HG03280 (cell line): ENCODE data around the gene CCDC13.

ENCODE experiments used
- ATAC-seq: cut with Tn5 transposase; IDR thresholded peaks from one replicate; pipeline ENCODE4 v1.9.1; 2021; ENCODE audit warnings: mild to moderate bottlenecking, moderate library complexity; ENCODE audit not compliant: unreplicated experiment

The CCDC13 gene

DNA sequence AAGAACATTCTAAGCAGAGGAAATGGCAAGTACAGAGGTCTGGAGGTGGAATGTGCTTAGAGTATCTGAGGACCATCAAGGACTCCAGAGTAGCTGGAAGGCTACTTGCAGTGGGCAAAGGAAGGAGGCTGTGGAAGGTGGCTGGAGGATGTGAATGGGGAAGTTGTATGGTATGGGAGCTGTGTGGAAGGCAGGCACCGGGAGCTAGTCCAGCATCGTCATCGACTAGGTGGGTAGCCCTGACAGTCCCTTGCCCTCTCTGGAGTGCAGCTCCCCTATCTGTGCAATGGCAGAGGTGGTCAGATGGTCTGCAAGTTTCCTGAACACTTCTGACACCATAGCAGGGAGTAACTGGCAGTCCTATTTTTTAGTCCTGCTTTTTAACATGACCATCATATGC is 19.3 kb downstream of the CCDC13 start:
- no peak for ATAC-seq

DNA sequence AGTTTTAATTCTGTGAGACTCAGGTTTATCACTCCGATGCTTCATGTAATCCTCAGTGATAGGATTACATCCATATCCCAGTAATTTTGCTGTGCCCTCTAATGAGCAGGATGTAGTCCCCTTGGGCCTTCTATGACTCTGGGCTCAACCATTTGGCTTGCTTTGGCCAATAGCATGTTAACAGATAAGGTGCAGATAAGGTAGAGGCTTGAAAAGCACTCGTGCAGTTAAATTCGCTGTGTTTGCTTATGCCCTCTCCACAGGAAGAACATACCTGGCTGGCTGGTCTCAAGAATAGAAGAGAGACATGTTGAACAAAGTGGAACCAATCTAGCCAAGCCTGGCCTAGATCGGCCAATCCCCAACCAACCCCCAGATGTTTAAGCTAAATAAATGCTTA is 20.1 kb downstream of the CCDC13 start:
- ATAC-seq: no peak

DNA sequence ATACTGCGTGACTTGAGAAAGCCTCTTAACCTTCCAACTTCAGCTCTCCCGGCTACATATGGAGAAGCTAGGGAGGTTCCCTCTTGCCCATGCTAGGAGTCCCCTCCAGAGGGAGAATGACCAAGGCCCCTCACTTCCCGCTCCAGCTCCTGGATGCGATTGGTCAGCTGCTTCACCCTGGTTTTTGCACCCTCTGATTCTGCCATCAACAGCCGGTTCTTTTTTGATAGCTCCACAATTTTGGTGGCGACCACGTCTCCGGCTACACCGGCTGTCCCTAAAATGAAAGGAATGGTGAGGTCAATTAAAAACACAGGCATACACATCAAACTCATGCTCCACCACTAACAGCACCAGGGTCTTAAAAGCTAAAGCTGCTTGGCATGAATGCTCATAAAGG is 20.6 kb downstream of the CCDC13 start:
- no peak for ATAC-seq

DNA sequence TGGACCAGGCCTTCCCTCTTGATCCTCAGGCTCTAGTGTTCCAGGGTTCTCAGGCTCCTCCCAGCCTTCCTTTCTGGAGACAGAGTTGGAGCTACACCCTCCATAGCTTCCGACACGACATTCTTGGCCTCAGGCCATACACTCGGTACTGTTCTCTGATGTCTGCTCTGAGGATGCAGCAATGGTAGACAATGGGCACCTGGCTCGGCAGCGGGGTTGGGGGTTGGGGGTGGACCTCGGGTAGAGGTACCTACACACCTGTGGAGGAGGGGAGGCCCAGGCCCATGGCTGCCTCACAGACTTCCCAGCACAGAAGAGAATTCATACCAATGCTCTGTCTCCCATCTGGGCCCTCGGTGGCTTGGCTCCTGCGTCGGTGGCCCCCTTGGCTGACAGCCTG is 21.4 kb downstream of the CCDC13 start:
- ATAC-seq: no peak

DNA sequence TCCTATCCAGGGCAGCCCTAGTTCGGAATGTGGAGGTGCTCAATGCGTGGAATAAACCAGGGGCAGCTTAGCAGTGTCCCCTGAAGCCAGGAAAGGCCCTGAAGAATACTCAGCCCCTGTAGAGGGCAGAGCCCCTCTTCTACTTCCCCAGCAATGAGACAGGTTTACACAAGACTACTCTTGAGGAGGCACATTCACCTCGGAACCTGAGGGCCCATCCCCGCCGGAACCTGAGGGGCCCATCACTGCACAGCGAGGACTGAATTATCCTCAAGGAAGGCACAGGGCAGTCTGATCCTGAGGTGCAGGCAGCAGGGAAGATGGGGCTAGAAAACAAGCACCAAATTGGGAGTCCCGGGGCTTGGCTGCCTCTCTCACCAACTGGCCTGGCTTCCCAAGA is 22.2 kb downstream of the CCDC13 start:
- ATAC-seq: no peak

DNA sequence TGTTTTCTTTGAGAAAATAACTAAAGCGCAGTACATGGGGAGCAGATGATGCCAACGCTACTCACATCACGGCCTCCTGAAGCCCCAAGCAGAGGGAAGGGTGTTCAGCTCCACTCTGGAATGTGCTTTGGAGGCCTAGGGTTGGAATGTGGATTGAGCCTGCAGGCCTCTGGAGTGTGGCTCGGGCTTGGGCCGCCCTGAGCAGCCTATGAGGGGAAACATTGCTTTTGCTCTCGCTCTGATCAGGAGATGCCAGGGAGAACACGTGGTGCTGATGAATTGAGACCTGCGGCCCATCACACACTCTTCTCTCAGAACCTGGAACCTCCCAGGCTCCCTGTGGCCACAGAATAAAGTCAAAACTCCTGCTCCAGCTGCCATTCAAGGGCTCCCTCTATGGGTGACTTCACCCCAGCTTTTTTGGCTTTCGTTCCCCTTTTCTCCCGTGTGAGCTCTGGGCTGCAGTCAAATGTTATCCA is 23.3 kb downstream of the CCDC13 start:
- no peak for ATAC-seq

DNA sequence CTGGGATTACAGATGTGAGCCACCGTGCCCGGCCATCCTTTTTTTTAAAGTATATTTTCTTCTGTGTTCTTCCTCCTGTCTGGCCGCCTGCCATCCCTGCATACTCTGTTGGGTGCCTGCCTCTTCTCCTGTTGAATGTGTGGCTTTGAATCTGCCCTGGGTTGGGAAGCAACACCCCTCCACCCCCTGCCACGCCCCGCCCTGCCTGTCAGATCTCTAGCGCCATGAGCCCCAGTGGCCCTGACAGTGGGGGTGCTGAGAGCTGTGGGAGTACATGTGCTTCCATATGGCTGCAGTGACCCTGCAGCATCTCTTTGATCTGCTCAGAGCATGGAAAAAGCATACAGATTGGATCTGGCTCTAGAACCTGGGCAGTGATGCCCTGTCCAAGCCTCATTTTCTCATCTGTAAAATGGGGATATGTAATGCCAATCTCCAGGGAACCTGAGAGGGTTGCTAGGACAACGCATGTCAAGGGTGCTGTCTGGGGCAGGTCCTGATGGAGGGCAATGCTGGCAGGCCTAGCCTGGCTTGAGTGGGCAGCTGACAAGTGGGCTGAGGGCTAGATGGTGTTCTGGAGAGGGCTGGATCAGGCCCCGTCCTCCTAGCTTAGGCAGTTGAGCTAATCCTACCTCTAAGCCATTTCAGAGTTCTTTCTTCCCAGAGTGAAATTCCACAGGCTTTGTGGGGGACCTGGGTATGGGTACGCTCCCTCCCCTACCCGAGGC is 23.9 kb downstream of the CCDC13 start:
- ATAC-seq: no peak

DNA sequence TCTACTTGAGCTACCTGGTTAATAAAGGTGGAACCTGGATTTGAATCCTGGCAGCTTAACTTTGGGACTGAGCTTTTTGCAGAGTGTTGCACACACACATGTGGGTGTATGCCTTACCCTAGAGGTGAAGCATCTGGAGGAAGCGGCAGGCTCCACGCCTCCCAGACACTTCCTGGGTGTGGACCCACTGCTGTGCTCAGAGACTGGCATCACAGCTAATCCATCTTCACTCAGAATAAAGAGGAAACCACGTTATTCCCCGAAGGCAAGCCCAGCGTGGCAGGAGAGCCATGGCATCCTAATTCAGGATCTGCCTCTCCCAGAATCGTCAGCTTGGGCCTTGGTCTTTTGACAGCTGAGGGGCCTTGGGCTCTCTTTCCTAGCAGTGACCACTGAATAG is 25.5 kb downstream of the CCDC13 start:
- no peak for ATAC-seq

DNA sequence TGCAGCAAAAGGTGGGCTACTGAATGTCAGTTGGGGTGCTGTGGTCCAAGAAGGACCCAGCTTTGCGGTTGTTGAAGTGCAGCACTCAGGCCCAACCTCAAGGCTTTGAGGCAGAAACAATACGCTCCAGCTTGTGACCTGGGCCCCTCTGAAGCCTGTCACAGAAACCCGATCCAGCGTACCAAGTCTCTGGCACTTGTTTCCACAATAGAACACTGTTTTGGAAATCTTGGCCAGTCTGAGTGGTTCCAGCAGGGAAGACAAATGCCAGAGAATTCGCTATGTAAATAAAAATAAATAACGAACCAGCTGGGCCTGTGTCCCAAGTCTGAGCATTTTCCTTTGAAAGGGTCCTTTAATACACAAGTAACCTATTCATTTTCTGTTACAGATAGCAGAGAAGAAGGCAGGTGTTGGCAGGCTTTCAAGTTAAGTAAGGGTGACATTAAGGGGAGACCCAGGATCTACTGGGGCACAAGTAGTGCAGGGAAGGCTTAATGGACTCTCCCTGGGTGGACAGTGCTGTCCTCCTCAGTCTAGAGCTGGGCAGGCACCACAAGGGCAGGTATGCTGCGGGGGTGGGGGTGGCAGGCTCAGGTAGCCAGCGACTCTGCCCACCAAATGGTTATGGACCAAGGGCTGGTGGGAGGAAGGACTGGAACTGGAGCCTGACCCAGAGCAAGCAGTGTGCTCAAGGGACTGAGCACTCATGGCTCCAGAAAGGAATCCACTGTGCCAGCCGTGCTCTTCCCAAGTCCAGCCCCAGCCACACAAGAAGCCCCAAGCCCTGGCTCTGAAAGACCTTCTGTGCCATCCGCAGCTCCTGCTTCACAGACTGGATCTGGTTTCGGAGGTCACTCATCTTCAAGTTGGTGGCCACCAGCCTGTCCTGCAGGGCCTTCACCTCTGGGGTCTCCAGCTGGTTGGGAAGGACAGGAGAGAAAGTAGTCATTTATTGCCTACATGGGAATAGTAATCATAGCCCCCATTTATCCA is 26.3 kb downstream of the CCDC13 start:
- ATAC-seq: no peak

DNA sequence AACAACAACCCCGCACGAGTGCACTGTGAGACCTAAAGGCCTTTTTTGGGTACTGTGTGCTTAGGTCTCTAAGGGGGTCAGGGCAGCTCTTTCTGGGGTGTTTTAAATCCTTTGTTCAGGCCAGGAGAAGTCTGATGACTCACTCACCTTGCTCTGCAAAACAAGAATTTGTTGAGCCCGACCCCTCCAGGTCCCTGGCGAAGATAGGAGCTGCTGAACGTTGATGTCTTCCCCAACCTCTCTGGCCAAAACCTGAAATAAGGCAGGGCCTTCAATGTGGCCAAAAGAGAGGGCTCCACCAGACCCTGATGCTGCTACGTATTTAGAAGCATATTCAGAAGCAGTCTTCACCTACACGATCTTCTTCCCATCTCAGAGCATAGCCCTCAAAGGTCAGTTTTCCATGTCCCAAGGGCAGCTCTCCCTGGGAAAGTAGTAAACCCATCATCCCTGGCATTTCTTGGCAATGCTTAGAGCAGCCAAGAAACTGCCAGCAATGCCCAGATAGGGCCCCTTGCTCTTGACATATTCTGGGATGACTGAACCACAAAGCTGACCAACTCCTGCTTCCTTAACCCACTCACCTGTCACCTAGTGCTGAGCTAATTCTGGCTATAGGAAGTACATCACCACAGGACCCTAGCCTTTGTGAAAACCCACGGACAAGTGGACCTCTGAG is 27.1 kb downstream of the CCDC13 start:
- no peak for ATAC-seq

DNA sequence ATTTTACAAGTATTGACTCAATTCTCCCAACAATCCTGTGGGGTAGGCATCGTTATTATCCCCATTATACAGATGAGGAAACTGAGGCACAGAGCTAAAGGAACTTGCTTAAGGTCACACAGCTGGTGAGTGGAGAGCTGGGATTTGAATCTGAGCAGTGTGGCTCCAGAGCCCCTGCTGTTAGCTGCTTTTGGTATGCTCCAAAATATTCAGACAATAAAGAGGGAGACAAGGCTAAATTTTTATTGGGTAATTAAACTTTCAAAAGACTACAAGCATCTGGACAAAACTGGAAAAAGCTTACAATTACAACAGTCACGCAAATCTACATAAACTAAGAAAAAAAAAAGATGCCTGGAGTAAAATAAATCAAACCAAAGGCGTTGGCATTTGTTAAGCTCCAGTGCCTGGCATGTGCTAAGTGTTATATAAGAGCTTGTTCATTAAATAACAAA is 27.7 kb downstream of the CCDC13 start:
- ATAC-seq: no peak

DNA sequence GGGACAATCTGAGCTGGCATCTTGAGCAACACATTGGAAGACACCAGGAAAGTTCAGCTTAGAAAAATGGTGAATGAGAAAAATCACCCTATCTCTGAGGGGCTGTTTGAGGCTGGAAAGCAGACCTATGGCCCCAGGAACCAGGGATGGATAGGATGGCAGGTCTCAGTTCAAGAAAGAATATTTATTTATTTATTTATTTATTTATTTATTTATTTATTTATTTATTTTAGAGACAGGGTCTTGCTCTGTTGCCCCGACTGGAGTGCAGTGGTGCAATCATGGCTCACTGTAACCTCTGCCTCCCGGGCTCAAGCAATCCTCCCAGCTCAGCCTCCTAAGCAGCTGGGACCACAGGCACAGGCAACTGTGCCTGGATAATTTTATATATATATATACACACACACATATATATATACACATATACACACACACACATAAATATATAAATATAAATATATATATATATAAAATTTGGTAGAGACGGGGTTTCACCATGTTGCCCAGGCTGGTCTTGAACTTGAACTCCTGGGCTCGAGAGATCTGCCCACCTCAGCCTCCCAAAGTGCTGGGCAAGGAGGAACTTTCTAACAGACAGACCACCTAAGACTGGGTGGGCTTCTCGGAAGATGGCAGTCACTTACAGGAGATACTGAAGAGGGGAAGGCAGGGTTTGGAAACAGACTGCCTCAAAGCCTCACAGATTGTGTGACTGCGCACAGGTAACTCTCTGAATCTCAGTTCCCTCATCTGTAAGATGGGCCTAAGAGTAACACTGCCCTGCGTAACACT is 29.7 kb downstream of the CCDC13 start:
- ATAC-seq: no peak

DNA sequence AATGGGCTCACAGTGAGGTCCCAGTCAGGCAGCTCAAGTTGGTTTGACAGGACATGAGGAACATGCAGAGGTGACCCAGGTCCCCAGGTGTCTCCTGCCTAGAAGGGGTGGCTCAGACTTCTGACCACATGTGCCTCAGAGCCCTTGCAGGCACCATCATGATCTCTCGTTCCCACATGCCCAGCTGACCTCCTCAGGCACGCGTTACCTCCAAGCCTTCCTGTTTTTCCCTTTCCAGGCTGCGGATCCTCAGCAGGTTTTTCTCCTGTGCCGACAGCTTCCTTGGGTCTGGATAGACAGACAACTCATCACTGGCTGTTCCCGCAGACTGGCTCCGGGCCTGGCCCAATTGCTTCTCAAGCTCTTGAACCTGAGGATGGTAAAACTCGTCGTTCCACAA is 30.4 kb downstream of the CCDC13 start:
- ATAC-seq: no peak

DNA sequence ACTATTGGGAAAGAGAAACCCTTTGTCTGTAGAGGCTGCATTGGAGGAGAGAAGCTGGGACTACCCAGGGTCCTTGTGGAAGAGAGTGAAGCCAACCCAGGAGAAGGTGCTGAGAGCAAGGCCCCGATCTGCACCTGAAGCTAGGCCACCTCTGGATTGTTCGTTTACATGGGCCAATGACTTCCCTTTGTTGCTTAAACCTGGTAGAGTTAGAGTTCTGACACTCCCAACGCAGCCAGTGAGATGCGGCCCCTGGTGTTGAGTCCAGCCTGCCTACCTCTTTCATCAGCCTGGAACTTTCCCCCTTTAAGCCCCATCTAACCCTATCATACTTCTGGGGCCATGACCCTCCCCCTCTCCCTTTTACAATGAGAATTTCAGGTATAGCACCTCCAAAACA is 30.8 kb downstream of the CCDC13 start:
- ATAC-seq: no peak

DNA sequence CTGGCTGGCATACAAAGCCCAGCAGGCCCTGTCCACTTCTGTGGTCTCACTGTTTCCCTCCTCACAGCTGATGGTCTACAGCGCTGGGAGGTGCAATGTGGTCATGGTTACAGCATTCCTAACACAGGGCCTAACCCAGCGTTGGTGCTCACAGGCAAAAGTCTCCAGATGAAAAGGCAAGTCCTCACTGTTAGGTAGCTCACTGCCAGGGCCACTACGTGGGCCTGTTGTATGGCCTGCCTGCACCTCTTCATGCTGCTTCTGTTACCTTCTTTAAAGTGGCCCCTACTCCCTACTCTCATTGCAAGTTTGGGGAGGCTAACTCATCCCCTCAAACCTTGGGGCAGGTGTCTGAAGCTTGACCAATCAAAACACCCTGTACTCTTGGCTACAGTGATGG is 31.3 kb downstream of the CCDC13 start:
- ATAC-seq: no peak

DNA sequence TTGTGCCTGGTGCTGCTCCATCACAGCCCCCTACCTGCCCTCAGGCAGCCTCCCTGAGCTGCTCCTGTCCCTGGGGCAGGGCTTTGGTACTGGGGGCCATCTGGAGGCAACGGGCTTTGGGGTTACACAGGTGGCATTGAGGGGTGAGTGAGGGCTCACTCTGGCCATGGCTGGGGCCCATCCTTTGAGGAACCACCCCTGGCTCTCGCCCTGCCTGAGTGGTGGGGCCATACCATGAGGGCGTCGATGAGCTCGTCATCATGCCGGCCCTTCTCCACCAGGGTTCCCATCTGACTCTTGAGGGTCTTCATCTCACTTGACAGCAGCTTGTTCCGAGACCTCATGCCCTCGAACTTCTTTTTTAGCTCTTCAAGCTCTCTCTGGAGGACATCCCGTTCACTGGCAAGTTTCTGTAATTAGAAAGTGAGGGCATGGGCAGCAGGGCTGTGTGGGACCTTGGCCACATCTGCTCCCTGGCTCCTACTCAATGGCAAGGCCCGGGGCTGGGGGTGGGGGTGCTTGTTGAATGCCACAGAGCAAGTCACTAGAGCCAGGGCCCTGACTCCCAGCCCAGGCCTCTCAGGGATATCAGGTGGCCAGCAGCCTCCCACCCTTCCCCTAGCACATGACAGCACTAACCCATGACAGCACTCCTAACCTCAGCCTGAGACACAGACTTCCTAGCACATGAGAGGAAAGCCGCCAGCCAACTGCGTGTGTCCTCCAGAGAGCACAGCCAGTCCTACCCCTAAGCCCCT is 33.5 kb downstream of the CCDC13 start:
- ATAC-seq: no peak

DNA sequence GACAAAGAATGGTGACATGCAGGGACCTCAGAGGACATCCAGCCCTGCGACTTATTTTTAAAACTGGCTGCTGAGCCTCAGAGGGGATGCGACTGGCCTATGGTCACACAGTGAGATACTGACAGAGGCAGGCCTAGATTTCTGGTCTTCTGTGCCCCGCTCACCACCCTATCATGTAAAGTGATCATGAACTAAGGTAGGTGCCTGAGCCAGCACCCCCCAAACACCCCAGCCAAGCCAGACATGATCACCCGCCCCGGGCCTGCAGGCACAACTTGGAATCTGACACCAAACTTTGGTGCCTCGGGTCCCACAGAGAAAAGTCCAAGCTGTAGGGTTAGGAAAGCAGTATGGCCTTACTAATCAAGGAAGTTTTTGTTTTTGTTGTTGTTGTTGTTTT is 36.5 kb downstream of the CCDC13 start:
- ATAC-seq: no peak

DNA sequence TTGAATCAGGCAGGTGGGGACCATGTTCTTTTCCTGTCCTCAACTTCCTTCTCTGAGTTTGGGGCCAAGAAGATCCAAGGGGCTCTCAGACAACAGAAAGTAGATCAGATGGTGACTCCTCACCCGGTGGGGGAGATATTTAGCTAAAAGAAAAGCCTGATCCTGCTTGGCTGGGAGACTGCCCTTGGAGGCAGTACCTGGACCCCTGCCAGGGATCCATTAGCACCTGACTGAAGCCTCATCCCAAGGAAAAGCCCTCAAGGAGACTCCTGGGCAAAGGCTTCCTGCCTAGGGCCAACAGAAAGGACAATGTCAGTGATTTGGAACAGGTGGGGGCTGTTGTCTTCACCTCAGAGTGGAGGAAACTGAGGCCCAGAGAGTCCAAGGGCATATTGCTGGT is 37.0 kb downstream of the CCDC13 start:
- ATAC-seq: no peak

DNA sequence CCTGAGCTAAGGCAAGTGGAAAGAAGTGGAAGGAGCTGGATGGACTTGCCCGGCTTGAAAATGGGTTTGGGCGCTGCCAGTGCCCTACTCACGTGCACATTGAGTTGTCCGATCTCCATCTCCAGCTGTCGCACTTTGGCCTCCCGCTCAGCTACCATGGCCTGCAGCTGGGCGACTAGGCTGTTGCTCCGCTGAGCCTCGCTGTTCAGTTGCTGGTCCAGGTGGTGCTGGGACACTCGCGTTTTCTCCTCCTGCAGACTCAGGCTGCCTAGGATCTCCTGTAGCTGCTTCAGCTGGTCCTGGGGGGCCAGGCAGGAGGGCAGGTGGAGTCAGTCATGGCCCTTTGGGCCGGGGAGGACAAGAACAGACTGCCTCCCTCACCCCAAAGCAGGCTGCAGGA is 37.4 kb downstream of the CCDC13 start:
- no peak for ATAC-seq

DNA sequence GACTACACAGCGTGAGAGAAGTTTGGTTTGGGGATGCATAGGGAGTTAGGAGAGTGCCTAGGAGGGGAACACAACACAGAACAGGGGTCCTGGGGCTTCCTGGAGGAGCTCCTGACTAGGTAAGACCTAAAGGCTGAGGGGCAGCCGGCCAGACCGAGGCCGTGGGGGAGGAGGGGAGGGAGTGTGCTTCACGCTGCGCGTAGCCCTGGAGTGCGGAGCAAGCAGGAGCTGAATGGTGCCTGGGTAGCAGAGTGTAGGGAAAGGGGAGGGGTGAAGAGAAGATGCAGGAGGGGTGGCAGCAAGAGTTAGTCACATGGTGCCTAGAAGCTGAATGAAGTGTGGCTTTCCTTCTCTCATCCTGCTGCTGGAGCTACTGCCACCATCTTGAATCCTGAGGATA is 38.0 kb downstream of the CCDC13 start:
- no peak for ATAC-seq
